Measurements from ENCODE around the gene IGSF21. TPM values are rescaled to one million over a fixed set of nuclear protein-coding genes. Genes with fewer than 3 reads are reported as not detected.

IGSF21 gene
- polyA plus RNA-seq, 1 donor (not counting 4 experiments of a cell fraction or from before 2014, with no cell fraction given), result not detected

GRCh38 chr1:18058981-18059605, 48.5 kb upstream of the IGSF21 start:
- dilution Hi-C loops (cut with MboI; ENCODE audit: extremely low pct_ligation_motif_present, low sequenced_read_pairs), result no loop called here

GRCh38 chr1:18060366-18060765, 47.2 kb upstream of the IGSF21 start:
- Histone ChIP-seq H2AFZ (ENCODE audit: control insufficient read depth, low read length) (no peak overlapping the region), H3K27me3 (ENCODE audit: control insufficient read depth, extremely low read depth, insufficient read depth, low read length) (no peaks in the 10 kb centered on the region), H3K36me3 (ENCODE audit: control insufficient read depth in 2 of 2, extremely low read depth in 1 of 2, insufficient read depth in 2 of 2, low read length in 2 of 2) (no peaks in the 10 kb centered on the region), H3K9me3 (ENCODE audit: control insufficient read depth, low read depth, low read length) (no peaks in the 10 kb centered on the region), H3K27ac (ENCODE audit: control insufficient read depth, insufficient read depth, low read length) (no peak overlapping the region), H3K4me1 (ENCODE audit: control insufficient read depth, extremely low read depth, insufficient read depth, low read length) (no peaks in the 10 kb centered on the region), H3K4me2 (ENCODE audit: control insufficient read depth, extremely low read depth, insufficient read depth, low read depth, low read length) (no peak overlapping the region), H3K79me2 (ENCODE audit: control insufficient read depth, insufficient read depth, low read length) (no peaks in the 10 kb centered on the region), H3K9ac (ENCODE audit: control insufficient read depth, extremely low read depth, insufficient read depth, low read length) (no peak overlapping the region), H3K4me3 (ENCODE audit: control insufficient read depth in 2 of 3, extremely low read depth in 1 of 3, insufficient read depth in 2 of 3, low read depth in 1 of 3, low read length in 3 of 3) (no peak overlapping the region), H4K20me1 (ENCODE audit: control insufficient read depth, extremely low read depth, insufficient read depth, low read length) (no peaks in the 10 kb centered on the region), H3K9me1 (ENCODE audit: control insufficient read depth, extremely low read depth, insufficient read depth, low read length) (no peaks in the 10 kb centered on the region)
- DNase-seq (ENCODE audit: low read depth, low spot score) (no peak), FAIRE-seq (no peak)
- TF ChIP-seq CTCF (optimal IDR thresholded peaks at IDR 0.05 in 1 of 3, IDR thresholded peaks at IDR 0.05 in 1 of 3, conservative IDR thresholded peaks at IDR 0.05 in 1 of 3; ENCODE audit: extremely low read depth in 1 of 3, insufficient read depth in 2 of 3, low read length in 3 of 3) (no peak), EZH2 (IDR thresholded peaks at IDR 0.05; ENCODE audit: low read length) (no peak)
- dilution Hi-C loops (cut with MboI; ENCODE audit: extremely low pct_ligation_motif_present, low sequenced_read_pairs), result no loop called here

More at GRCh38 chr1:18058981-18059605, 48.5 kb upstream of the IGSF21 start:
- no peak overlapping the region for H3K4me3 ChIP-seq (ENCODE audit: control insufficient read depth in 2 of 3, extremely low read depth in 1 of 3, insufficient read depth in 2 of 3, low read depth in 1 of 3, low read length in 3 of 3)
- no peak for TF ChIP-seq CTCF (optimal IDR thresholded peaks at IDR 0.05 in 1 of 3, IDR thresholded peaks at IDR 0.05 in 1 of 3, conservative IDR thresholded peaks at IDR 0.05 in 1 of 3; ENCODE audit: extremely low read depth in 1 of 3, insufficient read depth in 2 of 3, low read length in 3 of 3)
- TF ChIP-seq EZH2 (IDR thresholded peaks at IDR 0.05; ENCODE audit: low read length), result no peak
- H3K9ac ChIP-seq (ENCODE audit: control insufficient read depth, extremely low read depth, insufficient read depth, low read length), result no peak overlapping the region
- H3K4me2 ChIP-seq (ENCODE audit: control insufficient read depth, extremely low read depth, insufficient read depth, low read depth, low read length), result no peak overlapping the region
- H3K9me3 ChIP-seq (ENCODE audit: control insufficient read depth, low read depth, low read length), result no peaks in the 10 kb centered on the region
- H4K20me1 ChIP-seq (ENCODE audit: control insufficient read depth, extremely low read depth, insufficient read depth, low read length), result no peaks in the 10 kb centered on the region
- no peak overlapping the region for H2AFZ ChIP-seq (ENCODE audit: control insufficient read depth, low read length)
- no peaks in the 10 kb centered on the region for H3K27me3 ChIP-seq (ENCODE audit: control insufficient read depth, extremely low read depth, insufficient read depth, low read length)
- no peaks in the 10 kb centered on the region for H3K4me1 ChIP-seq (ENCODE audit: control insufficient read depth, extremely low read depth, insufficient read depth, low read length)
- H3K79me2 ChIP-seq (ENCODE audit: control insufficient read depth, insufficient read depth, low read length), result no peaks in the 10 kb centered on the region
- FAIRE-seq, result no peak
- no peaks in the 10 kb centered on the region for H3K9me1 ChIP-seq (ENCODE audit: control insufficient read depth, extremely low read depth, insufficient read depth, low read length)
- no peaks in the 10 kb centered on the region for H3K36me3 ChIP-seq (ENCODE audit: control insufficient read depth in 2 of 2, extremely low read depth in 1 of 2, insufficient read depth in 2 of 2, low read length in 2 of 2)
- H3K27ac ChIP-seq (ENCODE audit: control insufficient read depth, insufficient read depth, low read length), result no peak overlapping the region
- no peak for DNase-seq (ENCODE audit: low read depth, low spot score)

All from keratinocyte (primary cell).